KG1 (cell line): Measurements from ENCODE around the gene CFAP141.
"Not testable (repeated sequence)": the region's sequence is repeated elsewhere in the genome, so short reads cannot be mapped to it uniquely, and the experiment has no call there.

Source experiments
- DNase-seq: peaks from one replicate; lab custom pipeline; 2025; lab: John Stamatoyannopoulos, UW

CFAP141 gene

GRCh38 chr1:154208677-154209388 lies 2.7 kb upstream of the CFAP141 start:
- no peak for DNase-seq

- DNase-seq: no peak
These were observed 1.1 kb upstream of the CFAP141 start for GRCh38 chr1:154207262-154207661.

- not testable (repeated sequence) for DNase-seq
These were observed 355 bp downstream of the CFAP141 start for GRCh38 chr1:154205778-154206177.

GRCh38 chr1:154199563-154199879 lies 6.6 kb downstream of the CFAP141 start:
- no peak for DNase-seq

GRCh38 chr1:154198756-154199562 lies 7.2 kb downstream of the CFAP141 start:
- peak; percentile 30 for DNase-seq

- no peak for DNase-seq
These were observed 12.3 kb downstream of the CFAP141 start for GRCh38 chr1:154193821-154194220.

- DNase-seq: no peak
These were observed 13.7 kb downstream of the CFAP141 start for GRCh38 chr1:154192476-154192875.

- no peak for DNase-seq
These were observed 14.1 kb downstream of the CFAP141 start, which contains the start of gene TPM3 for GRCh38 chr1:154191990-154192461. TPM3 (minus strand) TSS chr1:154192100; CDS start chr1:154192018, 82 bp downstream.

GRCh38 chr1:154190550-154190949 lies 15.6 kb downstream of the CFAP141 start:
- no peak for DNase-seq

- no peak for DNase-seq
These were observed 19.2 kb downstream of the CFAP141 start for GRCh38 chr1:154186852-154187501.

- DNase-seq: peak; percentile 44
These were observed 20.0 kb downstream of the CFAP141 start for GRCh38 chr1:154186177-154186576.

GRCh38 chr1:154183046-154183915 lies 22.9 kb downstream of the CFAP141 start:
- DNase-seq: peak; percentile 88

- DNase-seq: peak; percentile 86
These were observed 23.6 kb downstream of the CFAP141 start for GRCh38 chr1:154182344-154183045.

GRCh38 chr1:154181944-154182343 lies 24.2 kb downstream of the CFAP141 start:
- DNase-seq: no peak

GRCh38 chr1:154179946-154180687 lies 26.0 kb downstream of the CFAP141 start:
- peak; percentile 54 for DNase-seq

- DNase-seq: no peak
These were observed 27.0 kb downstream of the CFAP141 start for GRCh38 chr1:154178911-154179811.

GRCh38 chr1:154178013-154178412 lies 28.1 kb downstream of the CFAP141 start:
- no peak for DNase-seq

- no peak for DNase-seq
These were observed 29.8 kb downstream of the CFAP141 start for GRCh38 chr1:154176337-154176736.

GRCh38 chr1:154174654-154175053 lies 31.5 kb downstream of the CFAP141 start:
- DNase-seq: no peak
